HG03103 (cell line): ENCODE results near the gene PRKAA1.
"Not testable (repeated sequence)": the region's sequence is repeated elsewhere in the genome, so short reads cannot be mapped to it uniquely, and the experiment has no call there.

Experiments used
- ATAC-seq: cut with Tn5 transposase; IDR thresholded peaks from one replicate; pipeline ENCODE4 v1.9.1; 2021; ENCODE audit warnings: low read depth; ENCODE audit not compliant: unreplicated experiment

Gene PRKAA1

GRCh38 chr5:40826489-40827187, 28.5 kb upstream of the PRKAA1 start:
- no peak for ATAC-seq

- not testable (repeated sequence) for ATAC-seq
Observed at GRCh38 chr5:40825461-40826043, 27.4 kb upstream of the PRKAA1 start.

- ATAC-seq, result no peak
Observed at GRCh38 chr5:40823459-40823858, 25.3 kb upstream of the PRKAA1 start.

- ATAC-seq, result no peak
Observed at GRCh38 chr5:40813698-40814281, 15.6 kb upstream of the PRKAA1 start.

GRCh38 chr5:40812125-40812524, 14.0 kb upstream of the PRKAA1 start:
- ATAC-seq, result no peak

- ATAC-seq, result no peak
Observed at GRCh38 chr5:40801771-40802562, 3.8 kb upstream of the PRKAA1 start.

GRCh38 chr5:40799258-40799657, 1.1 kb upstream of the PRKAA1 start:
- ATAC-seq, result no peak

- ATAC-seq, result no peak
Observed at GRCh38 chr5:40798801-40799210, 632 bp upstream of the PRKAA1 start.

- ATAC-seq, result peak; percentile 30
Observed at GRCh38 chr5:40797273-40798011, 732 bp downstream of the PRKAA1 start.

GRCh38 chr5:40796487-40796889, 1.7 kb downstream of the PRKAA1 start:
- ATAC-seq, result no peak

- ATAC-seq, result not testable (repeated sequence)
Observed at GRCh38 chr5:40794877-40795276, 3.3 kb downstream of the PRKAA1 start.

GRCh38 chr5:40794340-40794739, 3.8 kb downstream of the PRKAA1 start:
- not testable (repeated sequence) for ATAC-seq

GRCh38 chr5:40792691-40793090, 5.5 kb downstream of the PRKAA1 start:
- not testable (repeated sequence) for ATAC-seq

GRCh38 chr5:40791715-40792139, 6.4 kb downstream of the PRKAA1 start:
- no peak for ATAC-seq

GRCh38 chr5:40790947-40791593, 7.1 kb downstream of the PRKAA1 start:
- no peak for ATAC-seq

- ATAC-seq, result not testable (repeated sequence)
Observed at GRCh38 chr5:40788941-40789340, 9.2 kb downstream of the PRKAA1 start.

- ATAC-seq, result no peak
Observed at GRCh38 chr5:40787986-40788385, 10.2 kb downstream of the PRKAA1 start.

GRCh38 chr5:40786664-40787063, 11.5 kb downstream of the PRKAA1 start:
- ATAC-seq, result not testable (repeated sequence)

- ATAC-seq, result no peak
Observed at GRCh38 chr5:40784916-40785315, 13.3 kb downstream of the PRKAA1 start.
